GM19099 (cell line): ENCODE results near the gene PTCD1.

ENCODE experiments used
- POLR2A ChIP-seq: IDR thresholded peaks from 3 replicates; pipeline ENCODE4 v1.6.1; 2011; ENCODE audit warnings: low read depth; ENCODE audit not compliant: insufficient read length; ENCODE audit errors: extremely low read depth

The PTCD1 gene, protein sequence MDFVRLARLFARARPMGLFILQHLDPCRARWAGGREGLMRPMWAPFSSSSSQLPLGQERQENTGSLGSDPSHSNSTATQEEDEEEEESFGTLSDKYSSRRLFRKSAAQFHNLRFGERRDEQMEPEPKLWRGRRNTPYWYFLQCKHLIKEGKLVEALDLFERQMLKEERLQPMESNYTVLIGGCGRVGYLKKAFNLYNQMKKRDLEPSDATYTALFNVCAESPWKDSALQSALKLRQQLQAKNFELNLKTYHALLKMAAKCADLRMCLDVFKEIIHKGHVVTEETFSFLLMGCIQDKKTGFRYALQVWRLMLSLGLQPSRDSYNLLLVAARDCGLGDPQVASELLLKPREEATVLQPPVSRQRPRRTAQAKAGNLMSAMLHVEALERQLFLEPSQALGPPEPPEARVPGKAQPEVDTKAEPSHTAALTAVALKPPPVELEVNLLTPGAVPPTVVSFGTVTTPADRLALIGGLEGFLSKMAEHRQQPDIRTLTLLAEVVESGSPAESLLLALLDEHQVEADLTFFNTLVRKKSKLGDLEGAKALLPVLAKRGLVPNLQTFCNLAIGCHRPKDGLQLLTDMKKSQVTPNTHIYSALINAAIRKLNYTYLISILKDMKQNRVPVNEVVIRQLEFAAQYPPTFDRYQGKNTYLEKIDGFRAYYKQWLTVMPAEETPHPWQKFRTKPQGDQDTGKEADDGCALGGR

DNA sequence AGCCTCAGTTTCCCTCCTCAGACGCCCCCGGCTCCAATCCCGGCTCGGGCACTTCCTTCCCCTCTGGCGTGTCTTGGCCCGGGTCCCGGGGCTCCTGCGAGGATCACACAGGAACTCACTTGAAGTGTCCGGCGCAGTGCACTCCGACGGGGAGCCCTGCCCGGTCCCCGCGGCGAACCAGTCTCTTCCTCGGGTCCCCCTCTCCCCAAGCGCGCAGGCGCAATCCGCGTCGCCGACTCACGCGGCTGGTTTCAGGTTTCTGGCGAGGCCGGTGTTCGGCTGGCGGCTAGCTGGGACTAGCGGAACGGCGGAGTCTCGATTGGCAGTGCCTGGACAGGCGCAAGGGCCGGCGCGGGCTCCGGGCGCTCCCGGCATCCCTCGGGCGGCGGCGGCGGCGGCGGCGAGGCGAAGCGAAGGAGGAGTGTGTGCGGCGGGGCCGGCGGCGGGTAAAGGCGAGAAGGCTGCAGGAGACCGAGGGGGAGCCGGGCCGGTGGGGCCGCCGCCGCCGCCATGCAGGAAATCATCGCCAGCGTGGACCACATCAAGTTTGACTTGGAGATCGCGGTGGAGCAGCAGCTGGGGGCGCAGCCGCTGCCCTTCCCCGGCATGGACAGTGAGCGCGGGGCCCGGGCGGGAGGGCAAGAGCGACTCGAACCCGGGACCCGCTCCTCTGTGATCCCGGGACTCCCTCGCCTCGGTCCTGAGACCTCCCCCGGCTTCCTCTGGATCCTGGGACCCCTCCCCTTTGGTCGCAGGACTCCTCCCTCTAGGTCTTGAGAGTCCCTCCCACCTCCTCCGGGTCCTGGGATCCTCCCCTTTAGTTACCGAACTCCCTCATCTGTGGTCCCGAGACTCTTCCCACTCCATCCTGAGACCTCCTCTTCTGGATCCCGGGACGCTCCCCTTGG is at the start of gene PTCD1, which contains the start of gene CPSF4:
PTCD1 (minus strand) TSS at position 226 of the 908 bp plus-strand sequence. CDS start 3,556 bp downstream, outside the sequence.
CPSF4 (plus strand) TSS at position 371 of the 908 bp plus-strand sequence; CDS start at position 511, 140 bp downstream.
- TF ChIP-seq POLR2A: peak; percentile 83

DNA sequence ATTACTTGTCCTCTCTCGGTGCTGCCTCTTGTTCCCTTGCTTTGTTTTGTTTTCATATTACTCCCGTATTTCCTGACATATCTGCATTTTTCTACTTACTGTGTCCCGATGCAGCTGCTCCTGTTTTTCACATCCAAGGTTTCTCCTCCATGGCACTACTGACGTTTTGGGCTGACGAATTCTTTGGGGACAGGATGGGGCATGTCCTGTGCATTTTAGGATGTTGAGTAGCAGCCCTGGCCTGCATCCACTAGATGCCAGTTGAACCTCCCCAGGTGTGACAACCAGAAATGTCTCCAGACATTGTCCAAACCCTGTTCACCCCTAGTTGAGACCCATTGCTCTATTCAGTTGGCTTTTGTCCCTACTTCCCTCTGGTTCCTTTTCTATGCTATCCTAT is 46.5 kb upstream of the PTCD1 start:
- no peak for TF ChIP-seq POLR2A

DNA sequence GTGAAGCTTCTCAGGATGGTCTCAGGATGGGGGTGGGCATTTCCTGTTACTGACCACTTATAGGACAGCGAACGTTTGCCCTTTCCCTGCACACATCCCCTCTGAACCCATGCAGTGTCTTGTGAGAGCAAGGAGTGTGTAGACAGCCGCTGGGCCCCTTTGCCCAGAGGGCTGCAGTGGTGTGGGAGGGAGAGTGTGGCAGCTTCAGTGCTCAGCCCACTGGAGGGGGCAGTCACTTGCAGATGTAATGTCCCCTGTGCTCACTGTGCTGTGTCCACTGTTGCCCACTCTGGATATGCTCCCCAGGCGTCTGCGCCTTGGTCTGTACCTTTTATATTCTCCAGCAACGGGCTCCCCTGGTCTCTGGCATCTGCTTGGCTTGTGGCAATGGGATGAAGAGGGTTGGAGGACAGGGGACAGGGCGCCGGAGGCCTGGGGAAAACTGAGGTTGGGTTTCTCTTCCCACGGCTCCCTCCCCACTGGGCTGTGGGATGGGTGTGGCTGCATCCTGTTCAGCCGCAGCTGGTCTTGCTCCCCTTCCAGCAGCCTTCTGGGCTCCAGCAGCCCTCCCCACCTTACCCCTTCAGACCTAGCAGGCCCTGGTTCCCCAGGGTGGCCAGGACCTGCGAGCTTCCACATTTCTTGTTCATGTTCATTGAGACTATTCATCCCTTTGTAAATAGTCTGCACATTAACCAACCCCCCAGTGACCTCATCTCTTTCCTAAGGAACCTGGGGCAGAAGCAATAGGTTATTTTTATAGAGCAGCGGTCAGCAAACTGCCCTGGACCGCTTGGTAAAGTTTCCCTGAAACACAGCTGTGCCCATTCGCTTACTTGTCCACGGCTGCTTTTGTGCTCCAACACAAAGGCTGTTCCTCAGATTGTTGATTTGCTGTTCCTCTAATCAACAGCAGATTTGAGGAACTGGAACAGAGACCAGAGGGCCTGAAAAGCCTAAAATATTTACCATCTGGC is 40.2 kb upstream of the PTCD1 start:
- TF ChIP-seq POLR2A: no peak

DNA sequence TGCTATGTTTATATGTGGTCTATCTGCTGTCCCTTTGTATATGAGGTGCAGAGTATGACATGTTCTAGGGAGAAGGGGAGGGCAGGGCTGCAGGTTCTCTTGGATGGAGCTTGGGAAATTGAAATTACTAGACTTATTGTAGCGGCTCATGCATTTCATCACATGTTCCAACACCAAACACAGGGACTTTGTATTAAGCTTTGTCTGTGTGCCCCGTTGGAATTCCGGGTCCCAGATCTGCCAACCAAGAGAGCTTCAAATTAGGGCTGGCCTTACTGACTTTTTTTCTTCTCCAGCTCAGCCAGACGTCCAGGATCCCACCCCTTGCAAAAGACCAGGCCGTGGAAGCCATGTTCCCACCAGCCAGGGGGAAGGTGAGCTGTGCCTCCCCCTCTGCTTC is 37.5 kb upstream of the PTCD1 start:
- no peak for TF ChIP-seq POLR2A

DNA sequence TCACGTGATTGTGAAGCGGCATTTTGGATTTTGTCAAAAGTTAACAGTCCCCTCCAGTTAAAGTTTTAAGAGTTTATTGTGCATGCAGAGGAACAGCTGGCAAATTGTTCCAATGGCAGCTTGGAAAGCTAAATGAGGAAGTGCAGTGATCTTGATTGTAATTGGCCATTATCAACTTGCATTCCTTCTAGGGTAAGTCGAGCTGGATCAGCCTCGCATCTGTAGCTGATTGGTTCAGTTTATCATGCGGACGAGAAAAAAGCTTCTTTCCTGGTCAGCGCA is 34.7 kb upstream of the PTCD1 start:
- TF ChIP-seq POLR2A: no peak

DNA sequence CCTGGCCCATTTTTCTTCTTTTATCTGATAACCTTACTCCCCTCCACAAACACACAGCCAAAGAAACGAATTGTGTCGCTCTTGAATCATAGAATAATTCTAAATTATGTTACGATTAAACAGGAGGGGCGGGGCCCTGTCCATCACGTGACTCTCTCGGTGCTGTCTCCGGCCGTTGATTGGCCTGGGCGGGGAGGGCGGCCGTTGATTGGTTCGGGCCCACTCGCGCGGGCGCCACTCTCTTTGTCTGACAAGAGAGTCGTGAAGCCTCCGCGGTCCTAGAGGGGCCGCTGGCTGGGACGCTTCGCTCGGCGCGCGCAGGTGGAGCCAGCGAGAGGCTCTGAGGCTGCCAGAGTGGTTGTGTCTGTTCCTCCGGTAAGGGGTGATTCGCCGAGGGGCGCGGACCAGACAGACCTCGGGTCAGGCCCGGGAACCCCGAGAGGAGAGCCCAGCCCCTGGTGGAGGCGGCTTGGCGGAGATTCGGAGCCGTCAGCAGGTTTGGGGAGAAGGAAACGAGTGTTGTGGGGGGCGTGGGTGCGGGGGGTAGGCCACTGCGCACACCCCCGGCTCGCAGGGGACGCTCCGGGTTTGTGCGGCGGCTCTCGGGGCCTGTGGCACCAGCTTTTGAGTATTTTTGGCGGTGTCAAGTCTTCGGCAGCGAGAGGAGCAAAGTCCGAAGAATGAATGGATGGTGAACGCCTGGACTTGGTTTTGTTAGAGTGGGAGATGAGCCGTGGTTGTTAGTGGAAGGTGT is 34.1 kb upstream of the PTCD1 start, which contains the start of gene ZNF789:
ZNF789 (plus strand) TSS at position 330 of the 754 bp plus-strand sequence. CDS start 3,567 bp downstream, outside the sequence.
- peak; percentile 78 for TF ChIP-seq POLR2A

DNA sequence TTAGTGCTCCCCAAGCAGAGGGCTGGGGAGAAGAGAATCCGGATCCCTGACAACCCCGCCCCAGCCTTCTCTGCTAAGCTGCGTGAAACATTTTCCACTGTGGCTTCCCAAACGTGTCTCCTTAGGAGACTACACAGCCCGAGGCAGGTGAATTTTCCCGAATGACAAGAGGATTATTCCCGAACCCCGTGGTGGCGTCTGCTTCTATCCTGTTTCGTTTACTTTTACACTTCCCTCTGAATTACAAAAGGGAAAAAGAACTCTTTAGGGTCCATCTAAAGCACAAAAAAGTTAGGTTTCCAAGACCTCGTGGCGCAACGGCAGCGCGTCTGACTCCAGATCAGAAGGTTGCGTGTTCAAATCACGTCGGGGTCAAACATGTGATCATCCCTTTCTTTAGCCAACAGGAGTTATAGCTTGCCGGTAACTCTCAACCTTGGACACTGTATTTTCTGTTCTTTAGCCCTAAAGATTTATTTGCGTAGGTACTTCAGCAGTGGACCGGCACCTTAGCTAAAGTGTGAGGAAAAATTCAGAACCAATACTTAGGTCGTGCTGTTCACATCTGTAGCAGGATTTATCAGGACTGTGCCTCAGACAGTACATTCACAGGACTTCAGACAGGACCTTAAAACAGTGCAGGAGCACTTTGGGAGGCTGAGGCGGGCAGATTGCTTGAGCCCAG is 30.9 kb upstream of the PTCD1 start:
- TF ChIP-seq POLR2A: no peak

DNA sequence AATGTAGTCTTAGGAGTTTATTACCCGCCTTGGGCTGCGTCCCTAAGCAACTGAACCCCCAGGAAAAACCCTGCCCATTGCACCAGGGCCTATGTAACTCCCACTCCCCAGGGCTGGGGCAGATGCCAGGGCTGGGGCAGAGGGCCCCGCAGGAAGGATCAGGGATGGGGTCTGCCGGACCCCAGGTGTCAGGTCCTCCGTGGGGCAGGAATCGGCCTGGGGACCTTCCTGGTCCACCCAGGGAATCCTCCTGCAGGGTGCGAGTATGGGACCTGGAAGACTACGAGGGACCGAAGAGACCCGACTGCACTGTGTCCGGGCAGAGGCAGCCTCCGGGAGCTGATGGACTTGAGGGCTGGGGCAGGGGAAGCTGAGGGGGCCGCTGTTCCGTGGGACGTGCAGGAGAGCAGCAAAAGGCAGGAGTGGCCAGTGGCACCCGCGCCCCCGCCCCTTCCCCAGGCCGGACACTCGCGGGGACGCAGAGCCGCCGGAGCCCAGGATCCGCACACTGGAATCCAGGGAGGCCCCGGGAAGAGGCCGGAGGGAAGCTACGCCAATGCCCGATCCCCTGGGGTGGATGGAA is 29.8 kb upstream of the PTCD1 start:
- TF ChIP-seq POLR2A: no peak

DNA sequence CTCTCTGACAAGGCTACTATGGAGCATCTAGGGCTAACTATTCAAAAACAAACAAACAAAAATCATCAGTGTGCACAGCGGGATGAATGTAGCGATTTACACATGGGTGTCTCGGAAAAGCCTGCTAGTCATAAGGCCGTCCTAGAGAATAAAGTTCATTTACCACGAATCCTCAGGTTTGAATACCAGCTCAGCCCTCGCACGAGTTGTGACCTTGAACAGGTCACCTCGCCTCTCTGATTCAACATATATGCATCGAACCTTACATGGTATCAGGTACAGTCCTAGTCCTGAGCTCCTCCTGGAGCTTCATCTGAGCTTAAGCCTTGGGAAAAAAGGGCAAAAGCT is 26.8 kb upstream of the PTCD1 start:
- TF ChIP-seq POLR2A: no peak

DNA sequence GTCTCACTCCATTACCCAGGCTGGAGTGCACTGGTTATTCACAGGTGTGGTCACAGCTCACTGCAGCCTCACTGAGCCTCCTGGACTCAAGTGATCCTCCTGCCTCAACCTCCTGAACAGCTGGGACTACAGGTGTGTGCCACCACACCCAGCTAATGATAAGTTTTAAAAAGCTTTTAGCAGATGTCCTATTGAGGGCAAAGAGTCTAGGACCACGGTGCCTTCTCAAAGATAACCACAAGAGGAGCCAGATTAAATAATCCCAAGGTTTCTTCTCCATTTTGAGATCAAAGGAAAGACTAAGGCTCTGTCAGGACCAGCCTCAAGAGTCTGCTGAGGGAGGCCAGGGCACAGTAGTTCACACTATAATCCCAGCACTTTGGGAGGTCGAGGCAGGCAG is 22.6 kb upstream of the PTCD1 start:
- TF ChIP-seq POLR2A: no peak

DNA sequence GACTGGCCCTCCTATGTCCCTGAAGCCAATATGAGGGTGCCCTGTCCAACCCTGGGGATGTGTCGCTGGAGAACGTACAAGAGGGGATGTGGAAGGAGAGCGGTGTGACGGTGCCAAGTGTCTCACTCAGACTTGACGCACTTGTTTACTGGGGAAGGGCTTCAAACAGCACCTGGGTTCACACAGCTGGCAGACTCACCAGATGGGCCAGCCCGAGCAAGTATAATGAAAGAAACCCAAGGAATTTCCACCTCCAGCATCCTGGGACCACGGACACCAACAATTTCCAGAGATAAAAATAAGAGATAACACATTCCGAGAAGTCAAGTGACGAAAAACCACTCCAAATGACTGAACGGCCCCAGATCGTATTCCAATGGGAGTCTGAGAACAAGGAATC is 22.1 kb upstream of the PTCD1 start:
- no peak for TF ChIP-seq POLR2A

DNA sequence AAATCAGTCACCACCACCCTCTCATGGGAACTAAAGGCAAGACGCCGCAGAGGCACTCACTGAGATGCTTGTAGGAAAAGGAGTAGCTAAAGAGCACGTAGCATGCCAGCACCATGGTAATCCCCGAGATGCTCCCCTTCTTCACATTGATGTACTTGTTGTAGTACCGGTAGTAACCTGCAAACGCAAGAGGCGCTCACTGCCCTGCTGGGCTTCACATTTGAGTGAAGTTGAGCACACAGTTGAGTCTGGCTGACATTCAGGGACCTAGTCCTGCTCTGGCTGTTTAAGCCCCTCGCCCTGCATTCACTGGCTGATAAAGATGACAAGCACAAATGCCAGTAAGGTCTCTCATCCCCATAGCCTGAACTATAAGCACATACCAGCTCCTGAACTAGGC is 20.5 kb upstream of the PTCD1 start:
- no peak for TF ChIP-seq POLR2A

DNA sequence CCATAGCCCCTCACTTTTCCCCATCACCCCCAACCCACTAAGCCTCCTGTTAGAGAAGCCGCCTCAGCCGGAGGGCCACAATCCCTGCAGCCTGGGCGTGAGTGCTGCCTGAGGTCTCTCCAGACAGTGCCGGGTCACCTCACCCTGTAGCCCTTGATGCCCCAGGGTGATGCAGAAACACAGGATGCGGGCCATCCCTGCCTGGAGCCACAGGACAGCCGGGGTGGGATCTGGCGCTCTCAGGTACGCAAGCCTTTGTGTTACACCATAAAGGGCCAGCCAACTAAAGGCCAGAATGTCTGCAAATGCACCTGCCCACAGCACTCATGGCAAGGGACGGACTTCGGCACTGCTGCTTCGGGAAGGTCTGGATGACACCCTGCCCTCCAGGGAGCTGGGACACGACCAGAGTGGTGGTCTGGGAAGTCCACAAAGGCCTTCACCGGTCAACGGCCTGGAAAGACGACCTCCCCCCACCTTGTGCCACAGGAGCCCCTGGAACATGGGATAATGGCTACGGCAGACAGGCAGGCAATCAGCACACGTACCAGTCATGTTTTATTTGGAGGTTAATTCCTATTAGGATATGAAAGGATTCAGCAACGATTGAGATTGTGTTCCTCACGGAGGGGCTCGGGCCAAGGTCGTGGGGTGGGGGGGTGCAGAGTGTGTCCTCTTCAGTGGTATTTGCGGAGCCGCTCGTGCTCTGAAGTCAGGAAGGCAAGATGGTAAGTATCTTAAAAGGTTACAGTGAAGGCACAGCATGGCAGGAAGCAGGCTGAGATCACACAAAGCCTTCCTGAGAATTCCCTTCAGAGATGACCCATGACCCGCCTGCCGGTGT is 19.3 kb upstream of the PTCD1 start:
- no peak for TF ChIP-seq POLR2A
